Glutamatergic neuron (in vitro differentiated cells): ENCODE results near the gene CCNI2. TPM values are rescaled to one million over a fixed set of nuclear protein-coding genes. Genes with fewer than 3 reads are reported as not detected.

ENCODE experiments used
- DNase-seq: peaks from one replicate; pipeline ENCODE4 v3.0.0; 2022
- H3K27ac Mint-ChIP-seq: one replicate; pipeline ENCODE4 v1.8.0; 2020; ENCODE audit warnings: mild to moderate bottlenecking, mixed read lengths, inconsistent platforms; ENCODE audit not compliant: unreplicated experiment
- H3K27me3 Mint-ChIP-seq: one replicate; pipeline ENCODE4 v1.8.0; 2020; ENCODE audit warnings: mild to moderate bottlenecking, moderate library complexity, mixed read lengths, inconsistent platforms; ENCODE audit not compliant: unreplicated experiment
- H3K36me3 Mint-ChIP-seq: one replicate; pipeline ENCODE4 v1.8.0; 2020; ENCODE audit warnings: mild to moderate bottlenecking, mixed read lengths, inconsistent platforms; ENCODE audit not compliant: unreplicated experiment
- H3K4me1 Mint-ChIP-seq: one replicate; pipeline ENCODE4 v1.8.0; 2020; ENCODE audit warnings: mild to moderate bottlenecking, low read depth, mixed read lengths, inconsistent platforms; ENCODE audit not compliant: unreplicated experiment
- H3K4me3 Mint-ChIP-seq: one replicate; pipeline ENCODE4 v1.8.0; 2020; ENCODE audit warnings: mild to moderate bottlenecking, mixed read lengths, inconsistent platforms; ENCODE audit not compliant: unreplicated experiment
- H3K9me3 Mint-ChIP-seq: one replicate; pipeline ENCODE4 v1.8.0; 2020; ENCODE audit warnings: mild to moderate bottlenecking, moderate library complexity, mixed read lengths, inconsistent platforms; ENCODE audit not compliant: unreplicated experiment
- CTCF ChIP-seq: fragments of 200-600 bp; sonication (generic); IDR thresholded peaks from one replicate; pipeline ENCODE4 v1.5.0; 2021; ENCODE audit not compliant: partially characterized antibody, unreplicated experiment
- total RNA-seq: library from RNA; stranded (reverse); fragmentation: NEBNext Ultra II Directional; extraction: Animal tissue kit (Norgen Biotek cat#: 25700); gene quantifications from one replicate; pipeline ENCODE4 v1.2.1, GENCODE V29; 2021; ENCODE audit not compliant: unreplicated experiment

Gene CCNI2
- total RNA-seq, 1 donor from 2014 or later, result 0.17 TPM

GRCh38 chr5:132753135-132753987 lies 6.1 kb downstream of the CCNI2 start:
- no peak for DNase-seq
- Mint-ChIP-seq H3K4me1 (peaks cover 3% of the 10 kb centered on the region), H3K4me3 (no peak overlapping the region), H3K27me3 (peaks cover 6% of the 10 kb centered on the region), H3K27ac (no peak overlapping the region), H3K36me3 (peaks cover 4% of the 10 kb centered on the region), H3K9me3 (peaks cover 4% of the 10 kb centered on the region)
- no peak for TF ChIP-seq CTCF

GRCh38 chr5:132754111-132754510 lies 6.9 kb downstream of the CCNI2 start:
- H3K4me1 Mint-ChIP-seq, result peaks cover 3% of the 10 kb centered on the region
- peaks cover 6% of the 10 kb centered on the region for H3K36me3 Mint-ChIP-seq
- H3K9me3 Mint-ChIP-seq, result peaks cover 1% of the 10 kb centered on the region
- no peak for DNase-seq
- H3K27ac Mint-ChIP-seq, result no peak overlapping the region
- peaks cover 2% of the 10 kb centered on the region for H3K27me3 Mint-ChIP-seq
- no peak for TF ChIP-seq CTCF
- H3K4me3 Mint-ChIP-seq, result no peak overlapping the region

- peaks cover 1% of the 10 kb centered on the region for H3K9me3 Mint-ChIP-seq
- H3K36me3 Mint-ChIP-seq, result peaks cover 6% of the 10 kb centered on the region
- H3K4me3 Mint-ChIP-seq, result no peak overlapping the region
- peaks cover 2% of the 10 kb centered on the region for H3K27me3 Mint-ChIP-seq
- H3K27ac Mint-ChIP-seq, result no peak overlapping the region
- no peak for DNase-seq
- no peak for TF ChIP-seq CTCF
- no peaks in the 10 kb centered on the region for H3K4me1 Mint-ChIP-seq
Observed at GRCh38 chr5:132754947-132755346, 7.7 kb downstream of the CCNI2 start.

- DNase-seq, result no peak
- Mint-ChIP-seq H3K4me1 (no peaks in the 10 kb centered on the region), H3K4me3 (no peak overlapping the region), H3K9me3 (peaks cover 1% of the 10 kb centered on the region), H3K36me3 (peaks cover 6% of the 10 kb centered on the region), H3K27me3 (peaks cover 5% of the 10 kb centered on the region), H3K27ac (no peak overlapping the region)
- no peak for TF ChIP-seq CTCF
Observed at GRCh38 chr5:132756542-132756941, 9.3 kb downstream of the CCNI2 start.

- Mint-ChIP-seq H3K27me3 (peaks cover 8% of the 10 kb centered on the region), H3K27ac (no peak overlapping the region), H3K9me3 (peaks cover 1% of the 10 kb centered on the region), H3K4me3 (no peak overlapping the region), H3K4me1 (no peaks in the 10 kb centered on the region), H3K36me3 (peaks cover 6% of the 10 kb centered on the region)
- DNase-seq, result no peak
- no peak for TF ChIP-seq CTCF
Observed at GRCh38 chr5:132758451-132758850, 11.2 kb downstream of the CCNI2 start.
